WTC11 (cell line): Measurements from ENCODE around the gene CEP85L. TPM values are rescaled to one million over a fixed set of nuclear protein-coding genes. Genes with fewer than 3 reads are reported as not detected.

ENCODE experiments used
- ATAC-seq: fragments of 200-7000 bp; cut with Tn5 transposase; 2 replicates; pipeline ENCODE4 v1.10.0; 2021; ENCODE audit warnings: mild to moderate bottlenecking, moderate library complexity
- CTCF ChIA-PET: fragments of 300-600 bp; sonication (Branson Sonifier 250); formaldehyde crosslinking; loops from one replicate; lab custom pipeline; 2021; ENCODE audit warnings: antibody characterized with exemption; lab: Charles Lee
- POLR2A ChIA-PET: fragments of 350-600 bp; sonication (Branson Sonifier 250); formaldehyde crosslinking; loops from one replicate; lab custom pipeline; 2021; ENCODE audit warnings: antibody characterized with exemption; lab: Charles Lee
- DNase-seq: peaks from one replicate; pipeline ENCODE4 v3.0.0; 2021; ENCODE audit warnings: low spot score
- H3K27ac Mint-ChIP-seq: 2 replicates; pipeline ENCODE4 v1.8.0; 2021; ENCODE audit warnings: mixed read lengths
- H3K27me3 Mint-ChIP-seq: 2 replicates; pipeline ENCODE4 v1.8.0; 2021; ENCODE audit warnings: low read depth, mild to moderate bottlenecking, moderate library complexity, mixed read lengths
- H3K36me3 Mint-ChIP-seq: 2 replicates; pipeline ENCODE4 v1.8.0; 2021; ENCODE audit warnings: mixed read lengths
- H3K4me1 Mint-ChIP-seq: 2 replicates; pipeline ENCODE4 v1.8.0; 2022; ENCODE audit warnings: mixed read lengths
- H3K4me3 Mint-ChIP-seq: 2 replicates; pipeline ENCODE4 v1.8.0; 2021; ENCODE audit warnings: mild to moderate bottlenecking, moderate library complexity, mixed read lengths
- H3K9me3 Mint-ChIP-seq: 2 replicates; pipeline ENCODE4 v1.8.0; 2021; ENCODE audit warnings: mixed read lengths
- AFF4 ChIP-seq: sonication (generic); formaldehyde crosslinking; IDR thresholded peaks from 2 replicates; pipeline ENCODE4 v1.8.1; 2023; ENCODE audit warnings: mild to moderate bottlenecking, missing genetic modification reagents, borderline replicate concordance
- ATF2 ChIP-seq: sonication (generic); formaldehyde crosslinking; IDR thresholded peaks from 2 replicates; pipeline ENCODE4 v1.8.1; 2022; ENCODE audit warnings: low read depth, missing genetic modification reagents, borderline replicate concordance
- CDX4 ChIP-seq: fragments of 250-450 bp; sonication (Bioruptor Pico); IDR thresholded peaks from 2 replicates; pipeline ENCODE4 v1.9.0; 2021; ENCODE audit warnings: moderate library complexity, mild to moderate bottlenecking, inconsistent platforms, borderline replicate concordance
- ELF4 ChIP-seq: sonication (generic); formaldehyde crosslinking; IDR thresholded peaks from 2 replicates; pipeline ENCODE4 v1.8.1; 2022; ENCODE audit warnings: low read depth, mild to moderate bottlenecking, moderate library complexity, missing genetic modification reagents
- ERG ChIP-seq: fragments of 250-450 bp; sonication (Bioruptor Pico); IDR thresholded peaks from 2 replicates; pipeline ENCODE4 v1.8.0; 2021; ENCODE audit warnings: mild to moderate bottlenecking
- ETV6 ChIP-seq: sonication (generic); formaldehyde crosslinking; IDR thresholded peaks from 2 replicates; pipeline ENCODE4 v1.8.1; 2022; ENCODE audit warnings: mild to moderate bottlenecking, missing genetic modification reagents
- FOXK1 ChIP-seq: sonication (generic); formaldehyde crosslinking; IDR thresholded peaks from 2 replicates; pipeline ENCODE4 v1.8.0; 2022; ENCODE audit warnings: mild to moderate bottlenecking, moderate library complexity, missing genetic modification reagents
- HMGA2 ChIP-seq: fragments of 250-450 bp; sonication (Bioruptor Pico); IDR thresholded peaks from 2 replicates; pipeline ENCODE4 v1.4.0; 2021; ENCODE audit warnings: mild to moderate bottlenecking, moderate library complexity
- HMGXB4 ChIP-seq: sonication (generic); formaldehyde crosslinking; IDR thresholded peaks from 2 replicates; pipeline ENCODE4 v1.8.1; 2023; ENCODE audit warnings: mild to moderate bottlenecking, moderate library complexity, missing genetic modification reagents
- MAX ChIP-seq: sonication (generic); formaldehyde crosslinking; IDR thresholded peaks from 2 replicates; pipeline ENCODE4 v1.8.0; 2022; ENCODE audit warnings: mild to moderate bottlenecking, missing genetic modification reagents
- MLX ChIP-seq: sonication (generic); formaldehyde crosslinking; IDR thresholded peaks from 2 replicates; pipeline ENCODE4 v1.8.1; 2023; ENCODE audit warnings: mild to moderate bottlenecking, missing genetic modification reagents, moderate library complexity
- OVOL2 ChIP-seq: fragments of 250-450 bp; sonication (Bioruptor Pico); IDR thresholded peaks from 2 replicates; pipeline ENCODE4 v1.9.0; 2021; ENCODE audit warnings: mild to moderate bottlenecking, borderline replicate concordance
- PRRX2 ChIP-seq: fragments of 250-450 bp; sonication (Bioruptor Pico); IDR thresholded peaks from 2 replicates; pipeline ENCODE4 v1.8.0; 2021; ENCODE audit warnings: mild to moderate bottlenecking
- SOX15 ChIP-seq: fragments of 250-450 bp; sonication (Bioruptor Pico); IDR thresholded peaks from 2 replicates; pipeline ENCODE4 v1.9.0; 2021; ENCODE audit warnings: mild to moderate bottlenecking
- TCF7 ChIP-seq: sonication (generic); formaldehyde crosslinking; IDR thresholded peaks from 2 replicates; pipeline ENCODE4 v1.8.0; 2022; ENCODE audit warnings: mild to moderate bottlenecking, low read depth, missing genetic modification reagents, moderate library complexity
- ZNF121 ChIP-seq: sonication (generic); formaldehyde crosslinking; IDR thresholded peaks from 2 replicates; pipeline ENCODE4 v1.8.0; 2023; ENCODE audit warnings: missing genetic modification reagents
- ZNF396 ChIP-seq: fragments of 250-450 bp; sonication (Bioruptor Pico); IDR thresholded peaks from 2 replicates; pipeline ENCODE4 v1.8.0; 2021; ENCODE audit warnings: mild to moderate bottlenecking, moderate library complexity, borderline replicate concordance
- ZNF425 ChIP-seq: fragments of 250-450 bp; sonication (Bioruptor Pico); conservative IDR thresholded peaks from 2 replicates; pipeline ENCODE4 v1.9.0; 2021; ENCODE audit warnings: mild to moderate bottlenecking
- total RNA-seq: library from RNA; stranded (reverse); gene quantifications from 3 replicates; pipeline ENCODE4 v1.2.3, GENCODE V29; 2021

The CEP85L gene
- total RNA-seq, 1 experiment from 2014 or later, result 32.5 TPM

- no peak for TF ChIP-seq CDX4 (CRISPR knock-in tag)
- TF ChIP-seq OVOL2 (CRISPR knock-in tag), result no peak
- no peak for TF ChIP-seq AFF4 (CRISPR knock-in tag)
- TF ChIP-seq ZNF396 (CRISPR knock-in tag), result no peak
- TF ChIP-seq ERG (CRISPR knock-in tag), result no peak
- no peak for TF ChIP-seq MLX
- TF ChIP-seq ZNF425 (CRISPR knock-in tag), result no peak
- TF ChIP-seq FOXK1 (CRISPR knock-in tag), result no peak
- no peak for TF ChIP-seq ELF4 (CRISPR knock-in tag)
- TF ChIP-seq, all 79 proteins: peak for 0
Observed at GRCh38 chr6:118606858-118607257, 44.5 kb downstream of the CEP85L start (continued).

GRCh38 chr6:118606268-118606667 is 45.1 kb downstream of the CEP85L start:
- Mint-ChIP-seq H3K4me3 (no peak overlapping the region), H3K9me3 (peaks cover 39% of the 10 kb centered on the region), H3K36me3 (peaks cover 36% of the 10 kb centered on the region), H3K27me3 (no peaks in the 10 kb centered on the region), H3K27ac (peak overlapping the region; percentile 45; the same call in 1 of the 2 replicates), H3K4me1 (0 out of 2 replicates have a peak, but pooled peaks cover 2% of the 10 kb centered on the region)
- POLR2A ChIA-PET, result interaction anchor here (0.7 kb wide), 1 partner anchor 94 kb away, joined by 7 read pairs; no protein-coding TSS in a partner anchor
- TF ChIP-seq ETV6 (CRISPR knock-in tag), result no peak
- no peak for TF ChIP-seq TCF7 (CRISPR knock-in tag)
- TF ChIP-seq ATF2, result no peak
- TF ChIP-seq ZNF121 (CRISPR knock-in tag), result no peak
- ATAC-seq (no peak), DNase-seq (no peak)
- CTCF ChIA-PET, result no interaction called here

GRCh38 chr6:118603372-118603771 is 48.0 kb downstream of the CEP85L start:
- no peak for DNase-seq
- Mint-ChIP-seq H3K27me3 (no peaks in the 10 kb centered on the region), H3K9me3 (peaks cover 36% of the 10 kb centered on the region), H3K4me1 (peaks cover 5% of the 10 kb centered on the region), H3K4me3 (no peak overlapping the region), H3K36me3 (peaks cover 36% of the 10 kb centered on the region), H3K27ac (no peak overlapping the region)
- ChIA-PET POLR2A (no interaction called here), CTCF (no interaction called here)
- ATAC-seq, result no peak
- TF ChIP-seq TCF7 (CRISPR knock-in tag) (no peak), HMGA2 (no peak), CDX4 (CRISPR knock-in tag) (no peak), MAX (no peak), PRRX2 (CRISPR knock-in tag) (no peak), HMGXB4 (CRISPR knock-in tag) (no peak), SOX15 (CRISPR knock-in tag) (no peak)
